ENCODE measurements around the gene FBRSL1. TPM values are rescaled to one million over a fixed set of nuclear protein-coding genes. Genes with fewer than 3 reads are reported as not detected.

Gene FBRSL1
- total and polyA plus RNA-seq, 8 donors: 31.1 to 62.5 (median 44.2) TPM

DNA sequence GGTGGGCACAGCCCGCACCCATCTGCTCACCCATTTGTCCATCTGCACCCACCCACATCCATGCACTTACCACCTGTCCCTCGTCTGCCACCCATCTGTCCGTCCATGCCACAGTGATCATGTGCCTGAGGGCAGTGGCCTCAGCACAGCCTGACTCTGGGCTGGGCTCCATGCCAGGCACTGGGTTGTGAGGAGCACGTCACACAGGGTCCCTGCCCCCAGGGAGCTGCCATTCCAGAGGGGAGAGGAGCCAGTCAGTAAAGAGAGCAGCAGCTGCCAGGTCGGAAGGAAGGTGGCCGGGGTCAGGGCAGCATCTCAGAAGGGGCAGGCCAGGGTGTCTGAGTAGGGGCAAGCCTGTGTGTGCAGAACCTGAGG lies 43.6 kb downstream of the FBRSL1 start:
- TF ChIP-seq, protein P1, sequence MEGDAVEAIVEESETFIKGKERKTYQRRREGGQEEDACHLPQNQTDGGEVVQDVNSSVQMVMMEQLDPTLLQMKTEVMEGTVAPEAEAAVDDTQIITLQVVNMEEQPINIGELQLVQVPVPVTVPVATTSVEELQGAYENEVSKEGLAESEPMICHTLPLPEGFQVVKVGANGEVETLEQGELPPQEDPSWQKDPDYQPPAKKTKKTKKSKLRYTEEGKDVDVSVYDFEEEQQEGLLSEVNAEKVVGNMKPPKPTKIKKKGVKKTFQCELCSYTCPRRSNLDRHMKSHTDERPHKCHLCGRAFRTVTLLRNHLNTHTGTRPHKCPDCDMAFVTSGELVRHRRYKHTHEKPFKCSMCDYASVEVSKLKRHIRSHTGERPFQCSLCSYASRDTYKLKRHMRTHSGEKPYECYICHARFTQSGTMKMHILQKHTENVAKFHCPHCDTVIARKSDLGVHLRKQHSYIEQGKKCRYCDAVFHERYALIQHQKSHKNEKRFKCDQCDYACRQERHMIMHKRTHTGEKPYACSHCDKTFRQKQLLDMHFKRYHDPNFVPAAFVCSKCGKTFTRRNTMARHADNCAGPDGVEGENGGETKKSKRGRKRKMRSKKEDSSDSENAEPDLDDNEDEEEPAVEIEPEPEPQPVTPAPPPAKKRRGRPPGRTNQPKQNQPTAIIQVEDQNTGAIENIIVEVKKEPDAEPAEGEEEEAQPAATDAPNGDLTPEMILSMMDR (IDR thresholded peaks at IDR 0.05): no peak
- Histone ChIP-seq H3K27me3 (no peaks in the 10 kb centered on the region), H3K9me3 (no peaks in the 10 kb centered on the region), H3K36me3 (no peaks in the 10 kb centered on the region), H3K27ac (no peak overlapping the region), H3K4me3 (no peak overlapping the region), H3K4me1 (no peaks in the 10 kb centered on the region)
- FAIRE-seq: no peak
- DNase-seq: no peak
- intact Hi-C loops (cut with DNase I): loop anchor here in 1 of 3 donors (10.0 kb wide), 1 partner anchor 129 kb away; no protein-coding TSS in a partner anchor
- WGBS, 2 donors: 95 to 97% methylated on average over 6 of the region's 6 CpGs
- ATAC-seq: no peak

DNA sequence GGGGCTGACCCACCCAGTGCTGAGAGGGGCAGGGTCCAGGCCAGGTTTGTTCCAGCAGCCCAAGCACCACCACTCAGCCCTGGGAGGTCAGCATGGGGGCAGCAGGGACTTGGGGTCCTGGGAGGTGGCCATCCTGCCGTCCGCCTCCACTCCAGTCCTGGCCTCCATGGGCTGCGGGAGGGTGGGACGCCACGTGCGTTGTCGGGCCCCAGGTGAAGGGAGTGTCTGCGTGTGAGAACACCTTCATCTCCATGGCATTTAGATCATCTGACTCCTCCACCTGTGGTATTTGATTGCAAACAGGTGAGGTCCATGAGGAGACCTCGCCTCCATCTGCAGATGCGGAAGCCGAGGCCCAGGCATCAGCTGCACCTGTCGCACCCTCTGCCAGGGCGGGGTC lies 44.1 kb downstream of the FBRSL1 start:
- Histone ChIP-seq H3K9me3 (no peaks in the 10 kb centered on the region), H3K4me3 (no peak overlapping the region), H3K36me3 (no peaks in the 10 kb centered on the region), H3K27me3 (no peaks in the 10 kb centered on the region), H3K4me1 (no peaks in the 10 kb centered on the region), H3K27ac (no peak overlapping the region)
- WGBS, 2 donors: 96 to 97% methylated on average over 13 of the region's 13 CpGs
- no peak for FAIRE-seq
- intact Hi-C loops (cut with DNase I): loop anchor here in 1 of 3 donors (10.0 kb wide), 1 partner anchor 129 kb away; no protein-coding TSS in a partner anchor
- DNase-seq: no peak
- no peak for ATAC-seq
- TF ChIP-seq, protein P1 (IDR thresholded peaks at IDR 0.05): no peak

DNA sequence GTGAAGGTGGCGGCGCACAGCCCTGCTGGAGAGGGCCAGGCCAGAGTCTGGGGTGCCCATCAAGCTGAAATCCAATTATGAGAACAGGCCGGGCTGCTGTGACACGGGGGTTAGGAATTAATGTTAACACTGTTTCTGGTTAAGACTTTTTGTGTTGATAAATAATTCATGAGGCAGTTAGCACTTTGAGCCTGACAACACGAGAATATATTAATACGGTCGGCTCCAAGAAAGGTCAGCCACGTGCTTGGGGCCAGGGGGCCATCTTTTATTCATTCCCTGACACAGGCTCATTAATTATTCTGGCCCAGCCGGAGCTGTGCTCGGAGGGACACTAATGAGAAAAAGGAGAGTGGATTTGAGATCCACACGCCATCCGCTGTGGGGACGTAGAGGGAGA lies 45.1 kb downstream of the FBRSL1 start:
- ATAC-seq: no peak
- H3K4me3 ChIP-seq: no peak overlapping the region
- WGBS, 2 donors: 95 to 97% methylated on average over 13 of the region's 13 CpGs
- no peaks in the 10 kb centered on the region for H3K4me1 ChIP-seq
- H3K27ac ChIP-seq: no peak overlapping the region
- DNase-seq: no peak
- no peaks in the 10 kb centered on the region for H3K36me3 ChIP-seq
- H3K27me3 ChIP-seq: no peaks in the 10 kb centered on the region
- no peak for FAIRE-seq
- TF ChIP-seq, protein P1 (IDR thresholded peaks at IDR 0.05): no peak
- intact Hi-C loops (cut with DNase I): loop anchor here in 1 of 3 donors (10.0 kb wide), 1 partner anchor 130 kb away; no protein-coding TSS in a partner anchor
- H3K9me3 ChIP-seq: no peaks in the 10 kb centered on the region

DNA sequence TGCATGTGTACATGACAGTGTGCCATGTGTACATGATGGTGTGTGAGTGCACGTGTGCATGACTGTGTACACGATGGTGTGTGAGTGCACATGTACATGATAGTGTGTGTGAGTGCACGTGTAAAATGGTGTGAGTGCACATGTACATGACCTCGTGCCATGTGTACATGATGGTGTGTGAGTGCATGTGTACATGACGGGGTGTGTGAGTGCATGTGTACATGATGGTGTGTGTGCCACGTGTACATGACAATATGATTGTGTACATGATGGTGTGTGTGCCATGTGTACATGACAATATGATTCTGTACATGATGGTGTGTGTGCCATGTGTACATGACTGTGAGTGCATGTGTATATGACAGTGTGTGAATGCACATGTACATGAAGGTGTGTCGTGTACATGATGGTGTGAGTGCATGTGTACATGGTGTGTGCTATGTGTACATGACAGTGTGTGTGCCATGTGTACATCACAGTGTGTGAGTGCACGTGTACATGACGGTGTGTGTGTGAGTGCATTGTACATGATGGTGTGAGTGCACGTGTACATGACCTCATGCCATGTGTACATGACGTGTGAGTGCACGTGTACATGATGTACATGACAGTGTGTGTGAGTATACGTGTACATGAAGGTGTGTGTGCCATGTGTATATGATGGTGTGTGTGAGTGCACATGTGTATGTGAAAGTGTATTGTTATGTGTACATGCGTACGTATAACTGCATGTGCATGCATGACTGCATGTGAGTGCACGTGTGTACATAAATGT lies 46.3 kb downstream of the FBRSL1 start:
- FAIRE-seq (no peak), ATAC-seq (no peak)
- 95 to 98% methylated on average over 16 of the region's 16 CpGs for WGBS, 2 donors

More for the DNA sequence above, 46.3 kb downstream of the FBRSL1 start:
- TF ChIP-seq, protein P1 (IDR thresholded peaks at IDR 0.05): no peak
- no peak overlapping the region for H3K27ac ChIP-seq
- DNase-seq: no peak
- H3K27me3 ChIP-seq: no peaks in the 10 kb centered on the region
- no peaks in the 10 kb centered on the region for H3K9me3 ChIP-seq
- no peaks in the 10 kb centered on the region for H3K4me1 ChIP-seq
- no peak overlapping the region for H3K4me3 ChIP-seq
- no peaks in the 10 kb centered on the region for H3K36me3 ChIP-seq
- intact Hi-C loops (cut with DNase I): loop anchor here in 1 of 3 donors (10.0 kb wide), 1 partner anchor 131 kb away; no protein-coding TSS in a partner anchor

Data from pancreas (tissue), 10 donors.